OCI-LY3 (cell line): Measurements from ENCODE around the gene AGBL4.

Source experiments
- EZH2phosphoT487 ChIP-seq: fragments of 200-600 bp; shearing (Covaris generic); IDR thresholded peaks from 2 replicates; pipeline ENCODE4 v1.6.1; 2018; ENCODE audit warnings: antibody characterized with exemption, mixed run types, low read depth
- TF ChIP-seq, protein P1 (sequence below): fragments of 200-600, 300-600 bp; sonication (generic); IDR thresholded peaks from 2 replicates; pipeline ENCODE4 v1.5.1; 2014; ENCODE audit warnings: antibody characterized with exemption, low read length, low read depth

DNA sequence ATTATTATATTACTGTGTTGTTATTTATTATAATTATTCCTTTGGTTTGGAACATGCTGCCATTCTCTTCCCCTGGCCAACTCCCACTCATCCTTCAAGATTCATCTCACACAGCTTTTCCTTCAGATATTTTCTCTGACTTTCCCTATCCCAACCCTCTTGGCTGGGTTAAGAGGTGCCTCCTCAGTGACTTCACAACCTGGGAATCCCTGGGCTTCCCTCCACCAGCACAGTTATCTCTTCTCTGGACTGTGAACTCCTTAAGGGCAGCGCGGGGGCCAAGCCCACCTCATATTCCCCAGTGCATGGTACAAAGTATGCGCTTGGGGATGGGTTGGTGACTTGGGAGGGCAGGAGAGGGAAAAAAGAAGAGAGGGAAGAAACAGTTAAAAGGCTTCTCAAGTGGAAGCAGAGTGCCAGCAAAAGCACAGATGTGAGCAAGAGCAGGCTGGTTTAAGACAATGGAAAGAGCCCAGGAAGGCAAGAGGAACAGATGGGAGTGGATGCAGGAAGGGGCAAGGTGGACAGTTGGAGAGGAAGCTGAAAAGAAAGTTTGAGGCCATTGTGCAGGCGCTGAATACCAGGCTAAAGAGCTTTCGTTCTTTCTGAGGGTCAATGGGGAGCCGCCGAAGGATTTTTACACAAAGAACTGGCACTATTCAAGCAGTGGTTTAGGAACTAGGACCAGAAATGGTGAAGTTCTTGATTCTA lies 1379.4 kb downstream of the AGBL4 start:
- TF ChIP-seq, protein P1, sequence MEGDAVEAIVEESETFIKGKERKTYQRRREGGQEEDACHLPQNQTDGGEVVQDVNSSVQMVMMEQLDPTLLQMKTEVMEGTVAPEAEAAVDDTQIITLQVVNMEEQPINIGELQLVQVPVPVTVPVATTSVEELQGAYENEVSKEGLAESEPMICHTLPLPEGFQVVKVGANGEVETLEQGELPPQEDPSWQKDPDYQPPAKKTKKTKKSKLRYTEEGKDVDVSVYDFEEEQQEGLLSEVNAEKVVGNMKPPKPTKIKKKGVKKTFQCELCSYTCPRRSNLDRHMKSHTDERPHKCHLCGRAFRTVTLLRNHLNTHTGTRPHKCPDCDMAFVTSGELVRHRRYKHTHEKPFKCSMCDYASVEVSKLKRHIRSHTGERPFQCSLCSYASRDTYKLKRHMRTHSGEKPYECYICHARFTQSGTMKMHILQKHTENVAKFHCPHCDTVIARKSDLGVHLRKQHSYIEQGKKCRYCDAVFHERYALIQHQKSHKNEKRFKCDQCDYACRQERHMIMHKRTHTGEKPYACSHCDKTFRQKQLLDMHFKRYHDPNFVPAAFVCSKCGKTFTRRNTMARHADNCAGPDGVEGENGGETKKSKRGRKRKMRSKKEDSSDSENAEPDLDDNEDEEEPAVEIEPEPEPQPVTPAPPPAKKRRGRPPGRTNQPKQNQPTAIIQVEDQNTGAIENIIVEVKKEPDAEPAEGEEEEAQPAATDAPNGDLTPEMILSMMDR: no peak
- TF ChIP-seq EZH2phosphoT487: no peak
